UCSD-AML1 (cell line): ENCODE measurements around the gene LRRC52.

Experiments
- DNase-seq: peaks from one replicate; lab custom pipeline; 2025; ENCODE audit not compliant: unreplicated experiment; lab: John Stamatoyannopoulos, UW

Gene LRRC52, protein sequence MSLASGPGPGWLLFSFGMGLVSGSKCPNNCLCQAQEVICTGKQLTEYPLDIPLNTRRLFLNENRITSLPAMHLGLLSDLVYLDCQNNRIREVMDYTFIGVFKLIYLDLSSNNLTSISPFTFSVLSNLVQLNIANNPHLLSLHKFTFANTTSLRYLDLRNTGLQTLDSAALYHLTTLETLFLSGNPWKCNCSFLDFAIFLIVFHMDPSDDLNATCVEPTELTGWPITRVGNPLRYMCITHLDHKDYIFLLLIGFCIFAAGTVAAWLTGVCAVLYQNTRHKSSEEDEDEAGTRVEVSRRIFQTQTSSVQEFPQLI

GRCh38 chr1:165543532-165544438 lies at the start of gene LRRC52:
TSS of gene LRRC52 (plus strand) at chr1:165544000. CDS start at chr1:165544297, 297 bp downstream.
- DNase-seq = no peak

DNA sequence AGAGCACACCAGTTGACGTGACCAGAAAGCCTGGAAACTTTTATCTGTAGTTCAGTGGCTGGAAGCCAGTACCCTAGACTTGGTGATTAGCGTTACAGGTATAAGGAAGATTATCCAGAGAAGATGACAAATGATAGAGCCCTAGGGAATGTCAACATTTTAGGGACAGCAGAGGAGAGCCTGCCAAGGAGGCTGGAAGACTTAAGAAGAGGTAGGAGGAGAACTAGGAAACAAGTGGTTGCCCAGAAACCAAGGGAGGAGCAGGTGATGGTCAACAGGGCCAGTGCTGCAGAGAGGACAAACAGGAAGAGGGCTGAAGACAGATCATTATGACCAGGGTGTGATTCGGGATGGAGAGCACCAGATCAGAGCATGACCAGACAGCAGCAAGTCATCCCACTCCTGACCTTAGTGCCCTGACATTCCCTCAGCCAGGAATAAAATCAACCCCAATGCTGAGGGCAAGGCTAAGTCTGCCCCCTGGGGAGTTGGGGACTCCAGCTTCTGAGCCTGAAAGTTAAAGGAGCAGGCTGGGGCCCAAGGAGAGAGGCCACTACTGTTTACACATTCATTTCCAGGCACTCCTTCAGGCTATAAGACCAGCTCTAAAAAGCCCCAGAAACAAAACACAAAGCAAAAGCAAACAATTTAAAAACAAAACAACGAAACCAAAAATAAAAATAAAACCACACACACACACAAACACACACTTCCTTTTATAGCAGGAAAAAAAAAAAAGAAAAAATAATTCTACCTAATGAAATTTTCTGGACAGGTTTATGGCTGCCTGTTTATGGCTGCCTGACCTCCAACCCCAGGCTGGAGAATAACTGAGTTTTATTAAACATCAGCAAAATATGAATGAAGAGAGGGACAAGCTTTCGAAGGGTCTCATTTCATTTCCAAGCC lies 48.6 kb upstream of the LRRC52 start:
- no peak for DNase-seq

DNA sequence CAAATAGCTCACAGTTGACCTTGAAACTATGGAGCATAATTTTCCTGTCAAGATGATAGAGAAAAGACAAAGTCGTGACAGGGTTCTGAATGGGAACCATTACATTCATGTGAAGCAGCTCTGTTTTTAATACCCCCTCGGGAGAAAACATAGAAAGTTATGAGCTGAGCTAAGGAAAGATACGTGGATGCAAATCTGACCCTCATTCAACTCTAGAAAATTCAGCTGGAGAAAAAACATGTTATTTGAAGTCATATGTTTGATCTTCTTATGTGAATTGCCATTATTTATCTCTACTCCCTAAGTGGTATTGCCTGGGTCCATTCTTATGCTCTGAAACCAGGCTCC lies 48.0 kb upstream of the LRRC52 start:
- DNase-seq = no peak

DNA sequence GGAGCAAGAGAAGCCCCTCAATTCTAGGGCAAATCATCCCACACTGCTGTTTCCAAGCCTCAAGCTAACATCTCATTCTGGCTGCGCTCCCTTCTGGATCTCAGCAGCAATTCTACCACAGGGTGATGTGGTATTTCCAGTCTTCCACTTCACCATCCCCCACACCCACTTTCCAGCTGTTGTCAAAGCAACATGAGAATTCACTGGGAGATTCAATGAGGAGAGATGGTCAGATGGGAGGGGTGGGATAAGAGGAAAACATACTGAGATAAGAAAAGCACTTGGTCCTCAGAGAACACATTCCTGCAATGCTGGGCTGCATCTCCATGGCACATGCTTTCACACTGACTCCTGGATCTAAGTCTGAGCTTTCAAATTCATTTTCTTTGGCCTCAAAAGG lies 47.3 kb upstream of the LRRC52 start:
- DNase-seq = no peak

- DNase-seq = no peak
Measured at GRCh38 chr1:165497069-165498013, 46.5 kb upstream of the LRRC52 start.

GRCh38 chr1:165501330-165501969 lies 42.4 kb upstream of the LRRC52 start:
- no peak for DNase-seq

DNA sequence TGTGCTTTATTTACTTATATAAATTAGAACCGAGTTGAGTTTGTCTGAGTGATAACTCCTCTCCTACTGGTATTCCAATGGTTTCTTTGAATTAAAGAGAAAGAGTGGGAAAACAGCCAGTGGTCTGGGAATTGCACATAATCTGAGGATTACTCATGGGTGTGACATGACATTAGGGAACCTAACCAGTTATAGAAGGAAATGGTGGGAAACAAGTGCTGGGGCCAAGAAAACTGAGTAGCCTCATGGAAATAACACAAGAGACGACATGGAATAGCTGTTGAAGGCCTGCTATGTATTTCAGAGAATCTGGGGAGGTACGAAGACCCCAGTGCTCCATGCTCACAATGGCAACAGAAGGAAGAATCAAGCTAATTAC lies 41.8 kb upstream of the LRRC52 start:
- no peak for DNase-seq

- DNase-seq = no peak
Measured at GRCh38 chr1:165507570-165507969, 36.2 kb upstream of the LRRC52 start.

DNA sequence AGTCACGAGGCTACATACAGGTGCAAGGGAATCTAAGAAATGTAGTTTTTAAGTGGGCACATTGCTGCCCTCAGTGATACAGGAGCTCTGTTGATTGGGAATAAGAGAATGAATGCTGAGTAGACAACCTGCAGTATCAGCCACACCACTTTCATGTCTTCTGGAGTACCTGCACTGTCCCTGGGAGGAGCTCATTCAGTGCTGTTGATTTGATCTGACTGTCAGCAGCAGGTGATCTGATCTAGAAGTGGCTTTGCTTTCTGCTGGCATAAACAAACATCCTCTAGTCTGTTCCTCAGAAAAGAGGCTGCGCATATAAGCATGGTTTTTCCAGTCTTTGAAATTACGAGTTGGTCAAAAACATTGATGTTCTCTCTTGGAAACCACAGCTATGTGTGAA lies 35.5 kb upstream of the LRRC52 start:
- DNase-seq = no peak

DNA sequence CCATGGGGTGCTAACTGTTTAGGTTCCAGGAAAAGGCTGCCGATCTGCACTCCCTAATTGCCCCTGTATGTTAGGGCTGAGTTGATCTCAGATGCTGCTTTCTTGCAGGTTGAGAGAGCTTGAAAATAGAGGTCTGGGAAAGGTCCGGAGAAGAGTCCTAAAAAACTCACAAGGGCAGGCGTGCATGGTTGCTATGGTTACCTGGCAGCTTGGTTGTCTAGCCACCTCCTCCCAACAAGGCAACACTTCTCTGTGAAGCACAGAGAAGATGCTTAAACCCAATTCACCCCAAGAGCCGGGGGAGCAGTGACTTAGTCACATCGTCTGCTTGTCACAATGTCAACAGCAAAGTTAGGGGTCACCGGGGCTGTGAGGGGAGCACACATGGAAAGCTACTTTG lies 31.0 kb upstream of the LRRC52 start:
- no peak for DNase-seq

DNA sequence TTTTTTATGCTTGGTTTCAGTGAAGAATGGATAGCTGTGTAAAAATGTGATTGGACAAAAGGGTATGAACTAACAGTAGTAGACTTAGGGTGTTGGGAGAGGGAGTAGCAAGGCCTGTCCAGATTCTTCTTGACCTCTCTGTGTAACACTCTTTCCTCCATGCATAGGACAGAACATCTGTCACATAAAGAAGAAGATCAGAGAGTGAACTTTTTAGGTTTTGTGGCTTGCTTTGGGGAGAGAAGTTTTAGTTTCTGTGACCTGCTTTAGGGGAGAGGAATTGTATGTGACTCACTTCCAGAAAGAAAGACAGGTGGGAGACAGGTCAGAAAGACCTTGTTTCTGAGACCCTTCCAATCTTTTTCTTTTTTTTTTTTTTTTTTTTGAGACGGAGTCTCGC lies 27.3 kb upstream of the LRRC52 start:
- DNase-seq = no peak

DNA sequence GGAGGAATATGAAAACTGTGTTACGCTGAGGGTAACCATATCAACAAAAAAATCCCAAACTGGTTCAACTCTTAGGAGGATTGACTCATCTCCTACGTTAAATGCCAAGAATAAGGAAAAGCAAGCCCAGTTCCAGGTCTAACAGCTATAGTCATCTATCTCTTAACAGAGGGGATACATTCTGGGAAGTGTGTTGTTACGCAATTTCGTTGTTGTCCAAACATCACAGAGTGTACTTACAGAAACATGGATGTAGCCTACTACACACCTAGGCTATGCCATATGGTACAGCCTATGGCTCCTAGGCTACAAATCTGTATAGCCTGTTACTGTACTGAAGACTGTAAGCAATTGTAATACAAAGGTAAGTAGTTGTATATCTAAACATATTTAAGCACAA lies 23.2 kb upstream of the LRRC52 start:
- no peak for DNase-seq

- DNase-seq = no peak
Measured at GRCh38 chr1:165524639-165525285, 19.0 kb upstream of the LRRC52 start.

GRCh38 chr1:165525708-165526107 lies 18.1 kb upstream of the LRRC52 start:
- DNase-seq = no peak

- DNase-seq = no peak
Measured at GRCh38 chr1:165527251-165528007, 16.4 kb upstream of the LRRC52 start.

GRCh38 chr1:165531021-165531420 lies 12.8 kb upstream of the LRRC52 start:
- DNase-seq = no peak

- DNase-seq = no peak
Measured at GRCh38 chr1:165532053-165532452, 11.7 kb upstream of the LRRC52 start.

GRCh38 chr1:165533254-165533653 lies 10.5 kb upstream of the LRRC52 start:
- no peak for DNase-seq

DNA sequence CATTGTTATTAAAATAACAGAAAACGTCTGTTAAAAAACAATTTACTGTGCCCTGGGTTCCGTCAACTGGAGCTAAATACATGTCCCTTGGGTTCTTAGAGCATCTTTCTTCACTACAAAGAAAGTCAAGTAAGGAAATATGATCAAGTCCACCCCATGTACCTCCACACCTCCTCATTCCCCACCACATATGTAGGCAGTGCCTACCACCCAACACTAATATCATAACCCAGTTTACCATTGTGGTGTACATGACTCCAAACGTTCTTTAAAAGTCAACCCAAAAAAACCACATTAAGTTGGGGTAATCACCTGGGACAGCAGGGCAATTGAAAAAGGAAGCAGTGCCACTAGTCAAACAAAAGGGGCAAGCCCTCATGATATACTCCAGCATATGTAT lies 7.8 kb upstream of the LRRC52 start:
- DNase-seq = no peak
